ENCODE data around the gene ATL2. TPM values are rescaled to one million over a fixed set of nuclear protein-coding genes. Genes with fewer than 3 reads are reported as not detected.
"Not testable (repeated sequence)": the region's sequence is repeated elsewhere in the genome, so short reads cannot be mapped to it uniquely, and the experiment has no call there.

Gene ATL2
- total and polyA plus RNA-seq, 8 donors: 8.4 to 30.1 (median 19.2) TPM

DNA sequence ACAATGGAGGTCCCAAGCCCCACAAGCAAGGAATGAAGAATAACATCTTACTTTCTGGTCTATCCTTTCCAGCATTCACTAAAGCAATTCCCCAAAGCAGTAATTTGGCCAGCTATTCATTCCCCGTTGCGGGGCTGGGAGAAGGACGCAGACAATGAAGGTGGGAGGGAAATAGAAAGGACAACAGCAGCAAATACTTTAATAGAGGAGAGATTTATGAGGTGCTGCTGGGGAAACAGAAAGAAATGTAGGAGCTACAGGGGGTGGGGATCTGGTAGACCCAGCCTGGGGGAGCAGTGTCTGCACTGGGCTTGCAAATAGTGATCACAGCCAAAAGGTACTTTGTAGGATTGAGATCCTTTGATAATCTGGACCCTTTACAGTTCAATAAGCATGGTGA, 13.9 kb upstream of the ATL2 start:
- intact Hi-C loops (cut with DNase I): no loop called here
- no peak overlapping the region for H3K4me3 ChIP-seq
- no peaks in the 10 kb centered on the region for H3K9me3 ChIP-seq
- no peak overlapping the region for H3K27ac ChIP-seq
- no peaks in the 10 kb centered on the region for H3K4me1 ChIP-seq
- H3K36me3 ChIP-seq: no peaks in the 10 kb centered on the region
- TF ChIP-seq, protein P1, sequence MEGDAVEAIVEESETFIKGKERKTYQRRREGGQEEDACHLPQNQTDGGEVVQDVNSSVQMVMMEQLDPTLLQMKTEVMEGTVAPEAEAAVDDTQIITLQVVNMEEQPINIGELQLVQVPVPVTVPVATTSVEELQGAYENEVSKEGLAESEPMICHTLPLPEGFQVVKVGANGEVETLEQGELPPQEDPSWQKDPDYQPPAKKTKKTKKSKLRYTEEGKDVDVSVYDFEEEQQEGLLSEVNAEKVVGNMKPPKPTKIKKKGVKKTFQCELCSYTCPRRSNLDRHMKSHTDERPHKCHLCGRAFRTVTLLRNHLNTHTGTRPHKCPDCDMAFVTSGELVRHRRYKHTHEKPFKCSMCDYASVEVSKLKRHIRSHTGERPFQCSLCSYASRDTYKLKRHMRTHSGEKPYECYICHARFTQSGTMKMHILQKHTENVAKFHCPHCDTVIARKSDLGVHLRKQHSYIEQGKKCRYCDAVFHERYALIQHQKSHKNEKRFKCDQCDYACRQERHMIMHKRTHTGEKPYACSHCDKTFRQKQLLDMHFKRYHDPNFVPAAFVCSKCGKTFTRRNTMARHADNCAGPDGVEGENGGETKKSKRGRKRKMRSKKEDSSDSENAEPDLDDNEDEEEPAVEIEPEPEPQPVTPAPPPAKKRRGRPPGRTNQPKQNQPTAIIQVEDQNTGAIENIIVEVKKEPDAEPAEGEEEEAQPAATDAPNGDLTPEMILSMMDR (IDR thresholded peaks at IDR 0.05): no peak
- no peak for ATAC-seq
- no peaks in the 10 kb centered on the region for H3K27me3 ChIP-seq
- no peak for FAIRE-seq
- WGBS, 2 donors: 70 to 80% methylated on average over 3 of the region's 3 CpGs
- DNase-seq: no peak

GRCh38 chr2:38387887-38388286, 10.8 kb upstream of the ATL2 start:
- H3K36me3 ChIP-seq: no peaks in the 10 kb centered on the region
- 81 to 83% methylated on average over 4 of the region's 4 CpGs for WGBS, 2 donors
- no peaks in the 10 kb centered on the region for H3K27me3 ChIP-seq
- no peaks in the 10 kb centered on the region for H3K9me3 ChIP-seq
- no peak for FAIRE-seq
- H3K4me1 ChIP-seq: no peaks in the 10 kb centered on the region
- intact Hi-C loops (cut with DNase I): no loop called here
- no peak for ATAC-seq
- no peak for DNase-seq
- no peak overlapping the region for H3K27ac ChIP-seq
- TF ChIP-seq, protein P1 (IDR thresholded peaks at IDR 0.05): no peak
- no peak overlapping the region for H3K4me3 ChIP-seq

- FAIRE-seq (no peak), DNase-seq (no peak), ATAC-seq (no peak)
- H3K4me1 ChIP-seq: no peaks in the 10 kb centered on the region
- intact Hi-C loops (cut with DNase I): no loop called here
- TF ChIP-seq, protein P1 (IDR thresholded peaks at IDR 0.05): no peak
- no peaks in the 10 kb centered on the region for H3K27me3 ChIP-seq
- 69 to 75% methylated on average over 7 of the region's 7 CpGs for WGBS, 2 donors
- no peak overlapping the region for H3K27ac ChIP-seq
- H3K9me3 ChIP-seq: no peaks in the 10 kb centered on the region
- no peak overlapping the region for H3K4me3 ChIP-seq
- H3K36me3 ChIP-seq: no peaks in the 10 kb centered on the region
Measured at GRCh38 chr2:38386821-38387220, 9.7 kb upstream of the ATL2 start.

GRCh38 chr2:38386377-38386776, 9.3 kb upstream of the ATL2 start:
- ATAC-seq (no peak), FAIRE-seq (no peak), DNase-seq (no peak)
- Histone ChIP-seq H3K27me3 (no peaks in the 10 kb centered on the region), H3K36me3 (no peaks in the 10 kb centered on the region), H3K4me1 (no peaks in the 10 kb centered on the region), H3K9me3 (no peaks in the 10 kb centered on the region), H3K4me3 (no peak overlapping the region), H3K27ac (no peak overlapping the region)
- WGBS, 2 donors: 79 to 87% methylated on average over 2 of the region's 2 CpGs
- intact Hi-C loops (cut with DNase I): no loop called here
- TF ChIP-seq, protein P1 (IDR thresholded peaks at IDR 0.05): no peak

GRCh38 chr2:38384338-38384737, 7.3 kb upstream of the ATL2 start:
- TF ChIP-seq, protein P1 (IDR thresholded peaks at IDR 0.05): no peak
- intact Hi-C loops (cut with DNase I): no loop called here
- no peaks in the 10 kb centered on the region for H3K36me3 ChIP-seq
- H3K4me3 ChIP-seq: no peak overlapping the region
- no peaks in the 10 kb centered on the region for H3K9me3 ChIP-seq
- H3K4me1 ChIP-seq: no peaks in the 10 kb centered on the region
- H3K27ac ChIP-seq: no peak overlapping the region
- no peak for FAIRE-seq
- H3K27me3 ChIP-seq: no peaks in the 10 kb centered on the region
- DNase-seq: no peak
- no peak for ATAC-seq
- 44 to 47% methylated on average over 3 of the region's 3 CpGs for WGBS, 2 donors

- DNase-seq; FAIRE-seq; ATAC-seq; H3K36me3 ChIP-seq; H3K27ac ChIP-seq; H3K9me3 ChIP-seq; H3K4me3 ChIP-seq; H3K4me1 ChIP-seq; intact Hi-C loops (cut with DNase I); H3K27me3 ChIP-seq: not testable (repeated sequence)
- 94 to 97% methylated on average over 6 of the region's 6 CpGs for WGBS, 2 donors
Measured at GRCh38 chr2:38383741-38384140, 6.7 kb upstream of the ATL2 start.
